Right lobe of liver (tissue), 4 donors: ENCODE data around the gene AGL.

ENCODE experiments used
- POLR2A ChIP-seq: fragments of 450-650 bp; IDR thresholded peaks from one replicate; pipeline ENCODE4 v1.6.1; 2017; ENCODE audit warnings: antibody characterized with exemption, mild to moderate bottlenecking
- TF ChIP-seq, protein P1 (sequence below), 4 donors: fragments of 200-600 bp in 3 of 4; fragments of 450-650 bp in 1 of 4; IDR thresholded peaks; one replicate each; pipeline versions ENCODE4 v1.5.1 to v1.8.0; 2016 to 2022; ENCODE audit warnings: antibody characterized with exemption in 4 of 4, mild to moderate bottlenecking in 2 of 4
- donor health status: DM: no; HTN: no; CAD: no.
- donor health status: DM: no; HTN: no; CAD: no.
- donor health status: DM: no; HTN: yes; CAD: no.

GRCh38 chr1:99919220-99919619 lies 69.1 kb downstream of the AGL start:
- TF ChIP-seq, protein P1, sequence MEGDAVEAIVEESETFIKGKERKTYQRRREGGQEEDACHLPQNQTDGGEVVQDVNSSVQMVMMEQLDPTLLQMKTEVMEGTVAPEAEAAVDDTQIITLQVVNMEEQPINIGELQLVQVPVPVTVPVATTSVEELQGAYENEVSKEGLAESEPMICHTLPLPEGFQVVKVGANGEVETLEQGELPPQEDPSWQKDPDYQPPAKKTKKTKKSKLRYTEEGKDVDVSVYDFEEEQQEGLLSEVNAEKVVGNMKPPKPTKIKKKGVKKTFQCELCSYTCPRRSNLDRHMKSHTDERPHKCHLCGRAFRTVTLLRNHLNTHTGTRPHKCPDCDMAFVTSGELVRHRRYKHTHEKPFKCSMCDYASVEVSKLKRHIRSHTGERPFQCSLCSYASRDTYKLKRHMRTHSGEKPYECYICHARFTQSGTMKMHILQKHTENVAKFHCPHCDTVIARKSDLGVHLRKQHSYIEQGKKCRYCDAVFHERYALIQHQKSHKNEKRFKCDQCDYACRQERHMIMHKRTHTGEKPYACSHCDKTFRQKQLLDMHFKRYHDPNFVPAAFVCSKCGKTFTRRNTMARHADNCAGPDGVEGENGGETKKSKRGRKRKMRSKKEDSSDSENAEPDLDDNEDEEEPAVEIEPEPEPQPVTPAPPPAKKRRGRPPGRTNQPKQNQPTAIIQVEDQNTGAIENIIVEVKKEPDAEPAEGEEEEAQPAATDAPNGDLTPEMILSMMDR (IDR thresholded peaks at IDR 0.05): no peak
- no peak for TF ChIP-seq POLR2A
